ENCODE measurements around the gene ANKS1A.
"Not testable (repeated sequence)": the region's sequence is repeated elsewhere in the genome, so short reads cannot be mapped to it uniquely, and the experiment has no call there.

ANKS1A gene

DNA sequence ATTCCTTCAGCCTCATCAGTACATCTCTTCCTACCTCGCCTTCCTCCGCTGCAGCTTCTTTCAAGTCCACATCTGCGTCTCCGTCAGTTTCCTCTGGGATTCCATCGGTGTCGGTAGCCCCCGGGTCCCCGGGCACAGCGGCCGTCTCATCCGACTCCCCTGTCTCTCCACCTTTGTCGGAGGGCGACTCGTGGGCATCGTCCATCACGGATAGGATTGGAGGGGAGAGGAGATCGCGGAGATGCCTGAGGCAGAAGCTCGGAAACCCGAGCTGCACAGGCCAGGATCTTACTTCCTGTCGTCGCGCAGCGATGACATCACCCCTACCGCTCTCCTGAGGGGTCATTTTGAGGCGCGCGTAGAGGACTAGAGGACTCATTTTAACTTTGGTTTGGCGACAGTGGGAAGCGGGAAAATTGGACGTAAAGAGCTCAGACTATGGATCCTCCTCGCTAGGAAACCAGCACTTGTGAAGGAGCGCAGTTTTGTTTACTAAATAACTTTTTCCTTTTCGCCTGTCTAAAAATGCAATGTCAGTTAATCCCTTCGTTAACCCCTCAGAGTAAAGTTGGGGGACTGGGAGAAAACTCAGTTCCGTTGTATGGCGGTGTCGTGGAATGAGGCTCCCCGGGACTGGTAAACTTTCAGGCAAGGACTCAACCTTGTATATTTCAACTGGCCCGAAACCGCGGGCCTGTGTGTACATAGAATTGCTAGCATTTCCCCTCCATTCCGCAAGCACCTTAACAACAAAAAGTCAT is 1.1 kb upstream of the ANKS1A start, which contains the start of gene TAF11:
Gene TAF11, minus strand, starts transcription at position 290 of the 761 bp plus-strand sequence. Its CDS starts 85 bp downstream, at position 205.
- peak; percentile 86 for DNase-seq

GRCh38 chr6:34888514-34888856 is 570 bp upstream of the ANKS1A start:
- no peak for DNase-seq

- no peak for DNase-seq
These were observed 1.5 kb downstream of the ANKS1A start for GRCh38 chr6:34890533-34890925.

- no peak for DNase-seq
These were observed 2.2 kb downstream of the ANKS1A start for GRCh38 chr6:34891296-34891695.

- no peak for DNase-seq
These were observed 5.6 kb downstream of the ANKS1A start for GRCh38 chr6:34894693-34895092.

- DNase-seq = no peak
These were observed 8.1 kb downstream of the ANKS1A start for GRCh38 chr6:34897130-34897529.

DNA sequence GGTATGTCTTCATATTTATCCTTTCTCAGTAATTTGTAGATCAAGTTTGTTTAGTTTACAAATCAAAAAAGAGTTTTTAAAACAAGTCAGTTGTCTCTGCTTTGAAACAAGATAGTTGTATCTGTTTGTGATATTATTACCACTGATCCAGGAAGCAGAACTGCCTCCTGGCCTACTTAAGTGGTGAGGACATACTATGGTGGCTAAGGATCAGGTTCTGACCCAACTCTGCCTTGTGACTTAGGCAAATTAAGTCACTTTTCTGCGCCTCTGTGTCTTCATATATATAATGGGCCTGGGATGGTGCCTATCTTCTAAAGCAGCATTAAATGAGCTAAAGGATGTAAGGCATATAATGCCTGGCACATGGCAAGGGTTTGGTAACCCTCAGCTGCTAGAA is 8.7 kb downstream of the ANKS1A start:
- DNase-seq = no peak

- not testable (repeated sequence) for DNase-seq
These were observed 10.7 kb downstream of the ANKS1A start for GRCh38 chr6:34899748-34900147.

GRCh38 chr6:34900321-34901031 is 11.4 kb downstream of the ANKS1A start:
- no peak for DNase-seq

- no peak for DNase-seq
These were observed 12.9 kb downstream of the ANKS1A start for GRCh38 chr6:34901930-34902329.

DNA sequence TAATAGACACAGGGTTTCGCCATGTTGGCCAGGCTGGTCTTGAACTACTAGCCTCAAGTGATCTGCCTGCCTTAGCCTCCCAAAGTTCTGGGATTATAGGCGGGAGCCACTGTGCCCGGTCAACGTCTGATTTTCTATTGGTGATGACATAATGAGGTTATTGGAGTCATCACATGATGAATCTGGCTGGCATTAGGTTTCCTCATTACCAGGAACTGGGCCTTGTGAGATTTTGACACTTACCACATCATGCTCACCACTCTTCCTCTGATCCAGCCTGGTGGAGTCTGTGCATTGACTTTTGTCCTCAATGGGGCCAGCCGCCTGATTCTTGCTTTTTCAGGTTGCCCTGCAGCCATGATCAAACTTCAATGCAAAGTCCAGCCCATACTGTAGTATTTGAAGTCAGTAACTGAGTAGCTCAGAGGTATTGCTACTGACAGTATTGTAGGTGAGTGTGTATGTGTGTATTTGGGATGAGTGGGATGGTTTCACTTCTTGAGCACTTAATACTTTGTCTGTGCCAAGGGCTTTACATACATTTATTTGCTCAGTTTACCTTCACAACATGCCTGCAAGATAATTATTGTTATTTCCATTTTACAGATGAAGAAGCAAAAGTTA is 16.0 kb downstream of the ANKS1A start:
- DNase-seq = no peak

GRCh38 chr6:34906826-34907225 is 17.8 kb downstream of the ANKS1A start:
- no peak for DNase-seq

DNA sequence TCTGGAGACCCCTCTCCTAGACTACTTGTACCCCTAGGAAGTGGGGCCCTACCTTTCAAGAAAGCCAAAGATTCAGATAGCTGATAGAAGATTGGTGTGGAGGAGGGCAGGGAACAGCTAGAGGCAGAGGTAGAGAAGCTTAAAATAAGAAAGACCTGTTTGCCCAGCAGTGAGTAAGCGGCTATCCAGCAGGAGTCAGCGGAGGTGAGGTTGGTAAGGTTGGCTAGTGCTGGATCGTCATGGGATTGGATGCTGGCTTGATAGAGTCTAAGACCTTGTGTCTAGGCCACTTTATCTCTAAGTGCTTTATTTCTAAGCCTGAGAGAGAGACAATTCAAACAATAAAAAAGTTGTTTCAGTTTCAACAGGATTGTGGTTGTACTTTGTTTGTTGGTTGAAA is 19.1 kb downstream of the ANKS1A start:
- DNase-seq = no peak

DNA sequence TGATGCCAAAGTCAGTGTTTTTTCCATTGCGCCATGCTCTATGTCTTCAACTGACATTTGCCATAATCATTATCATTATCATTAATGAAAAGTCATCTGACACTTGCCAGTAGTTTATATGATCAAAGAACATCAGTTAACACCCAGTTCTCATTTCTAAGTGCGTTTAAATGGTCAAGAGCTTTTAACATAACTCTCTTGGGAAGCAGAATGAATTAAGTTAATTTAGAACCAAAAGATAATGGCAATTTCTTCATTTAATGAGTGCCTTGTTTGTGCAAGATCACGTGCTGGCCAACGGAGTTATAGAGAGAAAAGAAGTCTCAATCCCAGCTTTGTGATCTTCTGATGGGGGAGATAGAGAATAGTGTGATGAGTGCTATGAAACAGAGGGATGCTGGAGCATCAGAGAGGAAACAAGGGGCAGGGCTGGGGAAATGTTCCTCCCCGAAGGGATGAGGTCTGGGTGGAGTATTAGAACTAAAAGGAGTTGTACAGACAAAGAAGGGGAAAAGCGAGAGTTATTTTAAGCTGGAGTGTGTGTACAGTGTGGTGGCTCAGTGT is 20.3 kb downstream of the ANKS1A start:
- no peak for DNase-seq

DNA sequence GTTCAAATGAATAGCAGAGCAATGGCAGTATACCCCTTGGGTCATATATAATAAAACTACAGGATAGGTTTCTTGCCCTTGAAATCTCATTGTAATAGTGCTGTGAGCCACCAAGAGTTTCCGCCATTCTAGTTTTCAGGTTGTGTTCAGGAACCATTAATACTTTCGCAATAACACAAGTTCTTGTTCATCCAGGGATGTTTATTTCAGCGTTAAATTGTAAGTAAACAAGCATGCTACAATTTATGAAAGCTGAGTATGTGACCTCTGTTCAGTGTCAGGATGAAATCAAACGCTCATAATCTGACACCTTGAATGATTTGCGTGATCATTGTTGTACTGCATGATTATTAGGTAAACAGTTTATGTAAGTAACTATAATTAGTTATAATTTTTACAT is 22.8 kb downstream of the ANKS1A start:
- no peak for DNase-seq

DNA sequence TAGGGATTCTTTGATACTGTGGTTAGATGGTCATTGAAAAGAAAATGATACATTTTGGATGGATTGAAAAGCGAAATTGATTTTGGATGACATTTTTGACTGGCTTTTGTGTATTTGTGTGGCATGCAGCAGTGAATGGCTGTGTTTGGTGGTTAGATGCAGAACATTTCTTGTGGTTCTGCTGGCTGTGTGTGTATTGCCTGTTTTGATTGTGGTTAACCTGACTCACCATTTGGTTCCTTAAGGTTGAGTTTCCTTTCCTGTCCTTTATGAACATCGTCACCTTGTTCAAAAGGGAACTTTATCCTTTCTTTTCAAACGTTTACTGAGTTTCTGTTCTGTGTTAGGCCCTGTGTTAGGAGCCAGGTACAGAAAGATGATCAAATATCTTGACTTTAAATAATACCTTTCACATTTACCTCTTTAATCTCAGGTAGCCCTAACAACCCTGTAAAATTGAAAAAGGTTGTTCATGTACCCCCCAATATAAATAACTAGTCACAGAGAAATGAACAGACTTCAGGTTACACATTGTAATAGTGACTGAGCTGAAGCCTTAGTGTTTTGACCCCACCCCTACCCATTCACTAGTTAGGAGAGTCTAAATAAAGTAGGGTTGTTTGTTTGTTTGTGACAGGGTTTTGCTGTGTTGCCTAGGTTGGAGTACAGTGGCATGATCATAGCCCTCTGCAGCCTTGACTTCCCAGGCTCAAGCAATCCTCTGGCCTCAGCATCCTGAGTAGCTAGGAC is 23.8 kb downstream of the ANKS1A start:
- DNase-seq = no peak

DNA sequence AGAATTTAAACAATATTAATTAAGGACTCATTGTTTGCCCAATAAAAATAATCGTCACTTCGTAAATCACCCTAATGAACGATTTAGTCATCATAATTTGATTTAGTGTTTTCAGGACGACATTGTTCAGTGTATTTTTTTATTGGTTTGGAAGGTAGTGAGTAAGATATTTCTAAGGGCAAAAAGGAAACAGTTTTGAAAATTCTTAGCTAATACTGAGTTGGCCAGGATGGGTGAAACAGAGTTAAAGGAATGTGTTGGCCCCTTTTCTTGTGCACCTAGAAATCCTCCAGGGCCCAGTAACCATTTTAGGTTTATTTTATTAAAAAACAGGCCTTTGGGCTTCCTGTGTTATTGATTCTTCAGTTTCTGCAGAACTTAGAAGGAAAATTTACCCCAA is 25.3 kb downstream of the ANKS1A start:
- DNase-seq = no peak

- DNase-seq = no peak
These were observed 27.4 kb downstream of the ANKS1A start for GRCh38 chr6:34916348-34916967.

DNA sequence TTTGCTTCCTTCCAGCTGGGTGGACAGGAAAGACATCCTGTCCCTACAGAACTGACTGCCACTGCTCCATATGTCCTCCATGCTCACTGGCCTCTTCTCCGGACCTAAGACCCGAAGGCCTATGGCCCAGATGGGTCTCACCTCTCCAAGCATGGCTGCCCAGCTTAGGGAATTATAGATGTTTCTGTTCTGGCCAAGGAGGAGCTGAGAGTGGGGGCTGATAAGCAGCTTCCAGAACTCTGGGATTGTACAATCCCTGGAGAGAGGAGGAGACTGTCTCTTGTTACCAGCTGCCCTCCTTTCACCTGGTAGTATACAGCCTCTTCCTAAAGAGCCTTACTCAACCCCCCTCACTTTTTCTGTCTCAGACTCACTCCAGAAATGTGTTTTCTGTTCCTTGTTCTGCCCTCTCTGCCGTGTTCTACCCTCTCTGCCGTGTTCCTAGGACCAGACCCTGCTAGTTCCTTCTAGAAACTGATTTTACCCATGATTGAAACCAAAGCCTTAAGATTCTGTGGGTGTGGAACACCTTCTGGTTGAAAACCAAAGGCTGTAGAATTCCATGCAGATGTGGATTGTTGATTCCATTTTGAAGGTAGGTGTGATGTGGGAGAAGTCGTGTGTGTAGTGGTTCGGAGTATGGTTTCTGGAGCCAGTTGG is 28.7 kb downstream of the ANKS1A start:
- DNase-seq = no peak

DNA sequence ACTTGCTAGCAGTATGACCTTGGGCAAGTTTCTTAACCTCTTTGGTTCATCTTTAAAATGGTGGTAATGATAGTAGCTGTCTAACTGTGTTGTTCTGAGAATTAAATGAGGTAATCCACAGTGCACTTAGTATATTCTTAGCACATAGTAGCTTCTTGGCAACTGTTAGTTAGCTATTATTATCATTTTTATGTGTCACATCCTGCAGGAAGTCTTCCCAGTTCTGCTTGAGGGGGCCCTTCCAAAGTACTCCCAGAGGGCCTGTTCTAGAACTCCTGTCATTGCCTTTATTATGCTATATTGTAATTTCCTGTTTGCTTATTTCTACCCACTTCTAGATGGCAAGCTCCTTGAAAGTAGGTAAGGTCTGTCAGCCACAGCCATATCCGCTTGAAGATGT is 30.6 kb downstream of the ANKS1A start:
- no peak for DNase-seq

- DNase-seq = no peak
These were observed 31.0 kb downstream of the ANKS1A start for GRCh38 chr6:34920097-34920496.

DNA sequence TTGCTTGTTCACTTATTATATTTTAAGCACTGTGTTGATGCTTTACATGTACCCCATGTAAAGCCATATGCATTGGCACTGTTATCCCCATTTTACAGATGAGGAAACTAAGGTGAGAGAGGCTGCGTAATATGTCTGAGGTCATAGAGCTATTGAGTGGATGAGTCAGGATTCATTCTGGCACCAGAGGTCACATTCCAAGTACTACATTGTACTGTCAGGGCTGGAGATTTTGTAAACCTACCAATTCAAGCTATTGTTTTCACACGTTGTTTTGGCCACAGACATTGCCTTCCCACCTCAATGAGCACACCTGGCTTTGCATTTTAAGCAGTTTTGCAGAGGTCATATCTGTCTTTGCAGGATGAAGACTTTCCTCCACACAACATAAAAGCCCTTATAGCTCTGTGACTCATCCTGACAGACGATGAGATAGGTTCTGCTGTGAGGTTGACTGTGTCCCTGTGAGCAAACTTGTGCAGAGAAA is 33.2 kb downstream of the ANKS1A start:
- peak; percentile 48 for DNase-seq
